Measurements from ENCODE around the gene PIAS2.
A peak's percentile ranks its signal among the peaks of the same experiment; 100 is the strongest.

PIAS2 gene

DNA sequence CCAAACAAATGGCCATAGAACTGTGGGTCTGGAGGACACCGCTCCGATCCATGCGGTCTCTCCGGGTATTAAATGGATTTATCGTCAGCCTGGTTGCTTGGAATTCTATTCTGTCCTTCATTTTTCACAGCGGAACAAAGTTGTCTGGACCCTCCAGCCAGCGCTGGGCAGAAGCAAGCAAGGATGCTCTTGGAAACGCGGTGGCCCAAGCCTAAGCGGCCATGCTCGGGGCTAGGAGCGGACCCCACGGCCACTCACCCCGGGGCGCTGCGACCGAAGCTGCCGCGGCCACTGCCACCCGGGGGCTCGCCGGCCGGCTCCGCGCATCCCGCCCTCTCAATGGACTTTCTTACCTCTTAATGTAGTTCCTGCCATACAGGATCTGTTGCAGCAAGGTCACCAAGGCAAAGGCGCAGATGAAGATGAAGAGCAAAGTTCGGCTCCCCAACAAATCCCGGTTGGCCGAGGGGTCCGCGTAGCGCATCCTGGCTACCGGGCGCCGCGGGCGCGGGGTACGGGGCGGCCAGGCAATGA is 161.2 kb downstream of the PIAS2 start:
- no peak for DNase-seq

DNA sequence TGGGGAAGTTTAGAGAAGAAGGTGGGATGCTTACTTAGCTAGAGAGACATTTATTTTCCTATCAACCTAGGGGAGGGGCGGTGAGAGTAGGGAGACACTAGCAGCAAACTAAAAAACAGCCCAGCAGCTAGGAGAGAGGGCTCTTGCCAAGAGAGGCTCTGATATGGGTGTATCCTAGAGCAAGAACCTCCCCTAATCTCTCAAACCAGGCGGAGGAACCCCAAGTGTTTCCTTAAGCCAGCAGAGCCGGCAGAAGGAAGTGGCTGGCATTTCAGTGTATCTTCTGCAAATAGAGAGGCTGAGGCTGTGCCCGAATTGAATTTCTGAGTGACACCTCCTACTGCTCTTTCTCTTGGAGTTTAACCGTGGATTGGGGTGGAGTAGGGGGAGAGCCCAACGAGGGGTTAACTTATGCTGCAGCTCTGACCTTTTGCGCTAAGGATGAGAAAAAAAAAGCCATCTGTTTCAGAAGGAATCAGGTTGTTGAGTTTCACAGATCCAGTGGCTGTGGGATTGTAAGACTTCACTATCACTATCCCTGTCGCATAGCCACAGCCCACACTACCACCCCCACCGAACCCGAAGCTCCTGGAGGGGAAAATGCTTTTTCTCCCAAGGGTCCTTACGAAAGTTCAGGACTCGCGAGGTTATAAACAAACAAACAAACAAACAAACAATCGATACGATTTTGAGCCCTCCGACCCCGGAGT is 161.8 kb downstream of the PIAS2 start:
- DNase-seq = no peak

DNA sequence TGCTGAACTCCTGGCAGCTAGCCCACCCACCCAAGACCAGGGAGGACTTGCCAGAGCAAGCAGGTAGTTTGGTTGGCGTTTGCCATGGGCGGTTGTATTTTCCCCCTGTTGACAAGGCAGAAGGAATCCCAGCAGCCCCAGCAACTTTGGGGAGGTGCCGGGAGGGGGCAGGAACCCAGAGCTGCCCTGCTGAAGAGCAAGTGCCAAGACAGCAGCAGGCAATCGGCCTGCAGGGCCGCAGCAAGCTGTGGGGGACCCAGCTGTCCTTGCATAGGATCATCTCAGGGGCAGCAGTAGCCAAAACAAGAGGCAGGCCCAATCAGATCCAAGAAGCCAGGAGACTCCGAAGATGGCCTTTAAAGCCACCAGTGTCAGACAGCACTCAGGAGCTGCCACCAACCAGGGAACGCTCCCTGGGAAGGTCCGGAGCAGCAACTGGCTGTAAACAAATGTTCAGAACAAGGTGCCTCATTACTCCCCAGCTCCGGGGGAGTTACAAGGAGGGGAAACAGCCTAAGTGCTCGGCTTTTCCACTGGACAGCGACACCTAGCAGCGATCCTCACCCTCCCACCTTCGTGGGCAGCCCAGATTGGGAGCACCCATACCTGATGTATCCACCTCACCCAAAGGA is 162.5 kb downstream of the PIAS2 start:
- no peak for DNase-seq

DNA sequence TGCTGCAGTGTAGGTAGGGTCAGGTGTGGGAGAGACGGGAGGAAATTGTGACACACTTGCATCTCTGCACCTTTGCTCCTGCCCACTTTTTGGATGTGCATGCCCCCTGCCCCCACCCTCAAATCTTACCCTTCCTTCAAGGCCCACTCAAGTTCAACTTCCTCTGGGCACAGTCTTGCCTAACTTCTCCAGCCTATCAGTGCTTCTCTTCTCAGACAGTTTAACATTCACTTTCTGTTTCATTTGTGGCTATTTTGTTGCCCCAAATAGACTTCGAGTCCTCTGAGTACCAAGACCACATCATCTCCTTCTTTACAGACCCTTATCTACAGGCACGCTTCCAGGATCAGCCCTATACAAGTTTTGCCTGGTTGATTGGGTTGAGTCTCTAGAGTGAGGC is 163.1 kb downstream of the PIAS2 start:
- peak; percentile 10 for DNase-seq
